HG02981 (cell line): ENCODE data around the gene UROS.
A peak's percentile ranks its signal among the peaks of the same experiment; 100 is the strongest.

Source experiments
- ATAC-seq: cut with Tn5 transposase; IDR thresholded peaks from one replicate; pipeline ENCODE4 v1.9.1; 2021; ENCODE audit warnings: mild to moderate bottlenecking, moderate library complexity; ENCODE audit not compliant: unreplicated experiment

Gene UROS

GRCh38 chr10:125792342-125793300, 30.4 kb downstream of the UROS start:
- no peak for ATAC-seq

GRCh38 chr10:125788156-125789034, 34.7 kb downstream of the UROS start:
- no peak for ATAC-seq

GRCh38 chr10:125785791-125786190, 37.3 kb downstream of the UROS start:
- no peak for ATAC-seq

GRCh38 chr10:125783957-125784356, 39.1 kb downstream of the UROS start:
- peak; percentile 85 for ATAC-seq

GRCh38 chr10:125783408-125783807, 39.6 kb downstream of the UROS start:
- ATAC-seq, result peak; percentile 0

GRCh38 chr10:125782616-125783015, 40.4 kb downstream of the UROS start:
- no peak for ATAC-seq

- no peak for ATAC-seq
Measured at GRCh38 chr10:125782054-125782453, 41.0 kb downstream of the UROS start.

GRCh38 chr10:125781374-125781773, 41.7 kb downstream of the UROS start:
- no peak for ATAC-seq

- ATAC-seq, result no peak
Measured at GRCh38 chr10:125779403-125780327, 43.4 kb downstream of the UROS start.

- no peak for ATAC-seq
Measured at GRCh38 chr10:125778556-125778955, 44.5 kb downstream of the UROS start.

GRCh38 chr10:125777806-125778205, 45.3 kb downstream of the UROS start:
- ATAC-seq, result no peak

- ATAC-seq, result no peak
Measured at GRCh38 chr10:125775491-125776106, 47.5 kb downstream of the UROS start, which contains the start of gene MMP21. MMP21 (minus strand) TSS chr10:125775821; CDS start chr10:125775821, 0 bp downstream.

- no peak for ATAC-seq
Measured at GRCh38 chr10:125774581-125775191, 48.4 kb downstream of the UROS start.

GRCh38 chr10:125773687-125774543, 49.1 kb downstream of the UROS start:
- ATAC-seq, result no peak

- ATAC-seq, result no peak
Measured at GRCh38 chr10:125772864-125773180, 50.2 kb downstream of the UROS start.

GRCh38 chr10:125772112-125772863, 50.8 kb downstream of the UROS start:
- ATAC-seq, result no peak

- ATAC-seq, result no peak
Measured at GRCh38 chr10:125770844-125771243, 52.2 kb downstream of the UROS start.

- no peak for ATAC-seq
Measured at GRCh38 chr10:125769175-125769574, 53.9 kb downstream of the UROS start.
